Heart left ventricle (tissue), 13 donors: ENCODE results near the gene SSTR4.

Experiments used
- CTCF ChIP-seq, 12 donors: fragments of 200-600 bp; sonication (generic) in 4 of 12; IDR thresholded peaks; one replicate each; pipeline versions ENCODE4 v1.5.0 to v1.8.0; 2018 to 2022; ENCODE audit warnings: antibody characterized with exemption in 12 of 12, mild to moderate bottlenecking in 5 of 12
- POLR2A ChIP-seq, 2 donors: fragments of 450-650 bp; IDR thresholded peaks; one replicate each; pipeline ENCODE4 v1.6.1; 2017; ENCODE audit warnings: antibody characterized with exemption in 2 of 2, mild to moderate bottlenecking in 2 of 2, moderate library complexity in 2 of 2
- donor health status: ischemic (EF 13 %, LVEDD 7.1; RV severe dilation, severe dysfunction).
- donor health status: DM: no; HTN: yes; CAD: no.
- donor health status: DM: no; HTN: no; CAD: no.
- donor health status: ischemic (EF 25% LVEDD 6.9; RV normal size, moderate dysfunction).
- donor health status: ischemic (EF 25% LVEDD 5.7; RV mildly dilated, moderate dysfunction).
- donor health status: ischemic (EF 35%, LVEDD 5.7; RV mildly dilated, moderate dysfunction).
- donor health status: nonischemic (EF 11% LVEDD 7.7; RV severe dilation, severe dysfunction).
- donor health status: DM: yes; HTN: yes; CAD: no.
- donor health status: PGD.
- donor health status: ischemic (EF 29% LVEDD 5.4; RV normal size, mild dysfunction).
- donor health status: nonischemic (EF 23%, LVEDD 6.1; RV moderate dilation, normal function).

- no peak for TF ChIP-seq POLR2A (IDR thresholded peaks at IDR 0.05)
- TF ChIP-seq CTCF (IDR thresholded peaks at IDR 0.05), result no peak
Measured at GRCh38 chr20:23039136-23039875, 4.2 kb downstream of the SSTR4 start.
